ENCODE measurements around the gene CASK.

- TF ChIP-seq HDGF (IDR thresholded peaks at IDR 0.05; ENCODE audit: borderline replicate concordance) (no peak), FOXK2 (IDR thresholded peaks at IDR 0.05) (no peak), SUZ12 (IDR thresholded peaks at IDR 0.05) (no peak), CTBP1 (IDR thresholded peaks at IDR 0.05; ENCODE audit: borderline replicate concordance) (no peak), ELF4 (IDR thresholded peaks at IDR 0.05) (no peak), SP1 (IDR thresholded peaks at IDR 0.05) (no peak), BHLHE40 (IDR thresholded peaks at IDR 0.05; ENCODE audit: borderline replicate concordance) (no peak), NFRKB (IDR thresholded peaks at IDR 0.05) (no peak), ARNT (IDR thresholded peaks at IDR 0.05) (no peak), L3MBTL2 (conservative IDR thresholded peaks at IDR 0.05) (no peak), PKNOX1 (IDR thresholded peaks at IDR 0.05) (peak; percentile 46; the same call in 1 of the 2 replicates), FOXA1 (IDR thresholded peaks at IDR 0.05) (no peak)
These were observed 306.4 kb downstream of the CASK start for GRCh38 chrX:41616935-41617334.
